HepG2 (cell line): ENCODE data around the gene P2RX1. TPM values are rescaled to one million over a fixed set of nuclear protein-coding genes. Genes with fewer than 3 reads are reported as not detected.

Source experiments
- BHLHE40 ChIP-seq: IDR thresholded peaks from 2 replicates; pipeline ENCODE4 v1.6.1; 2011; ENCODE audit warnings: low read length, improper control_type of control experiment
- CSRNP1 ChIP-seq: sonication (generic); formaldehyde crosslinking; IDR thresholded peaks from 2 replicates; pipeline ENCODE4 v1.8.1; 2023; ENCODE audit warnings: mild to moderate bottlenecking, missing genetic modification reagents
- ETV6 ChIP-seq: sonication (generic); formaldehyde crosslinking; conservative IDR thresholded peaks from 2 replicates; pipeline ENCODE4 v1.4.0; 2020; ENCODE audit warnings: missing genetic modification reagents
- GABPB1 ChIP-seq: IDR thresholded peaks from 2 replicates; pipeline ENCODE4 v1.6.1; 2016; ENCODE audit warnings: mild to moderate bottlenecking, missing genetic modification reagents, moderate library complexity, missing compliant biosample characterization
- KLF16 ChIP-seq, 2 experiments: sonication (generic) in 1 of 2; formaldehyde crosslinking in 1 of 2; IDR thresholded peaks; 2 replicates each; pipeline versions ENCODE4 v1.6.1 to v1.8.0; 2016 to 2023; ENCODE audit warnings: missing genetic modification reagents in 2 of 2, missing compliant biosample characterization in 1 of 2
- MAFF ChIP-seq: IDR thresholded peaks from 2 replicates; pipeline ENCODE4 v1.6.1; 2011; ENCODE audit warnings: low read depth, low read length, improper control_type of control experiment
- MTA3 ChIP-seq: sonication (generic); formaldehyde crosslinking; IDR thresholded peaks from 2 replicates; pipeline ENCODE4 v1.4.0; 2020; ENCODE audit warnings: missing genetic modification reagents
- MXD3 ChIP-seq: IDR thresholded peaks from 2 replicates; pipeline ENCODE4 v1.6.1; 2016; ENCODE audit warnings: mild to moderate bottlenecking, missing biosample characterization, missing genetic modification reagents
- NFE2L2 ChIP-seq: fragments of 150-350 bp; IDR thresholded peaks from 2 replicates; pipeline ENCODE4 v1.6.1; 2014; ENCODE audit warnings: low read length
- SMAD1 ChIP-seq: sonication (generic); formaldehyde crosslinking; IDR thresholded peaks from 2 replicates; pipeline ENCODE4 v1.4.0; 2020; ENCODE audit warnings: missing genetic modification reagents, low read depth, mild to moderate bottlenecking, borderline replicate concordance
- SRSF1 ChIP-seq: fragments of 200-400 bp; formaldehyde crosslinking; optimal IDR thresholded peaks from 2 replicates; pipeline ENCODE3; 2017; ENCODE audit warnings: mild to moderate bottlenecking, low read depth, low read length, moderate library complexity
- TEAD2 ChIP-seq: sonication (generic); formaldehyde crosslinking; IDR thresholded peaks from 2 replicates; pipeline ENCODE4 v1.9.0; 2021; ENCODE audit warnings: missing genetic modification reagents
- TIGD3 ChIP-seq: sonication (generic); formaldehyde crosslinking; IDR thresholded peaks from 2 replicates; pipeline ENCODE4 v1.5.1; 2020; ENCODE audit warnings: mild to moderate bottlenecking, missing genetic modification reagents, borderline replicate concordance
- ZFX ChIP-seq: sonication (generic); formaldehyde crosslinking; IDR thresholded peaks from 2 replicates; pipeline ENCODE4 v1.4.0; 2020; ENCODE audit warnings: mild to moderate bottlenecking, low read depth, missing genetic modification reagents, moderate library complexity
- ZNF160 ChIP-seq: sonication (generic); formaldehyde crosslinking; IDR thresholded peaks from 2 replicates; pipeline ENCODE4 v1.8.0; 2022; ENCODE audit warnings: mild to moderate bottlenecking, inconsistent platforms, missing genetic modification reagents
- ZNF367 ChIP-seq: sonication (generic); formaldehyde crosslinking; IDR thresholded peaks from 2 replicates; pipeline ENCODE4 v1.4.0; 2020; ENCODE audit warnings: missing genetic modification reagents, borderline replicate concordance
- ZNF678 ChIP-seq: sonication (generic); formaldehyde crosslinking; IDR thresholded peaks from 2 replicates; pipeline ENCODE4 v1.4.0; 2020; ENCODE audit warnings: mild to moderate bottlenecking, missing genetic modification reagents
- ZNF784 ChIP-seq: sonication (generic); formaldehyde crosslinking; IDR thresholded peaks from 2 replicates; pipeline ENCODE4 v1.5.1; 2020; ENCODE audit warnings: missing genetic modification reagents, mild to moderate bottlenecking, borderline replicate concordance
- polyA plus RNA-seq, 8 experiments: library from polyadenylated mRNA; depleted of rRNA in 3 of 8; stranded (reverse) in 7 of 8; unstranded in 1 of 8; fragments of >200 nt; fragmentation: Illumina TruSeq in 4 of 8; extraction: Trizol in 4 of 8; gene quantifications; 2 replicates each; pipeline versions ENCODE4 v1.2.1 to v1.2.3, GENCODE V29; 2011 to 2016; ENCODE audit warnings: low read depth in 4 of 8, missing spikeins in 1 of 8, mixed read lengths in 1 of 8; ENCODE audit not compliant: insufficient read depth in 1 of 8
- total RNA-seq, 5 experiments: library from RNA; depleted of rRNA; stranded (reverse); fragments of >200 nt; fragmentation: Illumina TruSeq; extraction: Trizol; gene quantifications; 2 replicates each; pipeline ENCODE4 v1.2.3, GENCODE V29; 2016; ENCODE audit warnings: low read depth in 1 of 5
- TF ChIP-seq, protein P1 (sequence below): sonication (generic); formaldehyde crosslinking; IDR thresholded peaks from 2 replicates; pipeline ENCODE4 v1.5.1; 2020; ENCODE audit warnings: mild to moderate bottlenecking, missing genetic modification reagents, moderate library complexity

P2RX1 gene
- total and polyA plus RNA-seq, 2 of the 13 experiments (the other 11 are each of a cell fraction or from before 2014, with no cell fraction given) = 0.04 to 0.50 TPM

GRCh38 chr17:3892095-3892998 lies 23.9 kb downstream of the P2RX1 start (continued):
- TF ChIP-seq NFE2L2 (no peak), SRSF1 (no peak), ZNF784 (CRISPR knock-in tag) (no peak), ZNF367 (CRISPR knock-in tag) (no peak), GABPB1 (CRISPR knock-in tag) (peak; percentile 17; the same call in 1 of the 2 replicates), ZNF678 (CRISPR knock-in tag) (no peak), TIGD3 (CRISPR knock-in tag) (no peak), TEAD2 (CRISPR knock-in tag) (no peak), MXD3 (0 out of 2 replicates have a peak, but pooled peaks have one; percentile 26), SMAD1 (CRISPR knock-in tag) (no peak), CSRNP1 (CRISPR knock-in tag) (0 out of 2 replicates have a peak, but pooled peaks have one; percentile 5), ZFX (no peak; the same call in 1 of the 2 replicates), ETV6 (CRISPR knock-in tag) (no peak), BHLHE40 (0 out of 2 replicates have a peak, but pooled peaks have one; percentile 17), MAFF (no peak), KLF16 (CRISPR knock-in tag; IDR thresholded peaks at IDR 0.05) (no peak), ZNF160 (CRISPR knock-in tag) (peak; percentile 43; the same call in 1 of the 2 replicates), MTA3 (CRISPR knock-in tag) (no peak)
- TF ChIP-seq, protein P1, sequence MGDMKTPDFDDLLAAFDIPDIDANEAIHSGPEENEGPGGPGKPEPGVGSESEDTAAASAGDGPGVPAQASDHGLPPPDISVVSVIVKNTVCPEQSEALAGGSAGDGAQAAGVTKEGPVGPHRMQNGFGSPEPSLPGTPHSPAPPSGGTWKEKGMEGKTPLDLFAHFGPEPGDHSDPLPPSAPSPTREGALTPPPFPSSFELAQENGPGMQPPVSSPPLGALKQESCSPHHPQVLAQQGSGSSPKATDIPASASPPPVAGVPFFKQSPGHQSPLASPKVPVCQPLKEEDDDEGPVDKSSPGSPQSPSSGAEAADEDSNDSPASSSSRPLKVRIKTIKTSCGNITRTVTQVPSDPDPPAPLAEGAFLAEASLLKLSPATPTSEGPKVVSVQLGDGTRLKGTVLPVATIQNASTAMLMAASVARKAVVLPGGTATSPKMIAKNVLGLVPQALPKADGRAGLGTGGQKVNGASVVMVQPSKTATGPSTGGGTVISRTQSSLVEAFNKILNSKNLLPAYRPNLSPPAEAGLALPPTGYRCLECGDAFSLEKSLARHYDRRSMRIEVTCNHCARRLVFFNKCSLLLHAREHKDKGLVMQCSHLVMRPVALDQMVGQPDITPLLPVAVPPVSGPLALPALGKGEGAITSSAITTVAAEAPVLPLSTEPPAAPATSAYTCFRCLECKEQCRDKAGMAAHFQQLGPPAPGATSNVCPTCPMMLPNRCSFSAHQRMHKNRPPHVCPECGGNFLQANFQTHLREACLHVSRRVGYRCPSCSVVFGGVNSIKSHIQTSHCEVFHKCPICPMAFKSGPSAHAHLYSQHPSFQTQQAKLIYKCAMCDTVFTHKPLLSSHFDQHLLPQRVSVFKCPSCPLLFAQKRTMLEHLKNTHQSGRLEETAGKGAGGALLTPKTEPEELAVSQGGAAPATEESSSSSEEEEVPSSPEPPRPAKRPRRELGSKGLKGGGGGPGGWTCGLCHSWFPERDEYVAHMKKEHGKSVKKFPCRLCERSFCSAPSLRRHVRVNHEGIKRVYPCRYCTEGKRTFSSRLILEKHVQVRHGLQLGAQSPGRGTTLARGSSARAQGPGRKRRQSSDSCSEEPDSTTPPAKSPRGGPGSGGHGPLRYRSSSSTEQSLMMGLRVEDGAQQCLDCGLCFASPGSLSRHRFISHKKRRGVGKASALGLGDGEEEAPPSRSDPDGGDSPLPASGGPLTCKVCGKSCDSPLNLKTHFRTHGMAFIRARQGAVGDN = peak; percentile 79
